ENCODE results near the gene NHS. TPM values are rescaled to one million over a fixed set of nuclear protein-coding genes. Genes with fewer than 3 reads are reported as not detected.

The NHS gene
- total and polyA plus RNA-seq, 8 donors = 0.19 to 1.7 (median 0.54) TPM

GRCh38 chrX:17397074-17397473, 22.1 kb downstream of the NHS start:
- no peak for DNase-seq
- H3K36me3 ChIP-seq = no peaks in the 10 kb centered on the region
- H3K4me1 ChIP-seq = no peaks in the 10 kb centered on the region
- intact Hi-C loops (cut with DNase I) = no loop called here
- no peaks in the 10 kb centered on the region for H3K27me3 ChIP-seq
- TF ChIP-seq CTCF (IDR thresholded peaks at IDR 0.05) = no peak
- 75 to 81% methylated on average over 2 of the region's 2 CpGs for WGBS, 2 donors
- H3K27ac ChIP-seq = no peak overlapping the region
- FAIRE-seq = no peak
- no peaks in the 10 kb centered on the region for H3K9me3 ChIP-seq
- no peak for ATAC-seq
- H3K4me3 ChIP-seq = no peak overlapping the region

DNA sequence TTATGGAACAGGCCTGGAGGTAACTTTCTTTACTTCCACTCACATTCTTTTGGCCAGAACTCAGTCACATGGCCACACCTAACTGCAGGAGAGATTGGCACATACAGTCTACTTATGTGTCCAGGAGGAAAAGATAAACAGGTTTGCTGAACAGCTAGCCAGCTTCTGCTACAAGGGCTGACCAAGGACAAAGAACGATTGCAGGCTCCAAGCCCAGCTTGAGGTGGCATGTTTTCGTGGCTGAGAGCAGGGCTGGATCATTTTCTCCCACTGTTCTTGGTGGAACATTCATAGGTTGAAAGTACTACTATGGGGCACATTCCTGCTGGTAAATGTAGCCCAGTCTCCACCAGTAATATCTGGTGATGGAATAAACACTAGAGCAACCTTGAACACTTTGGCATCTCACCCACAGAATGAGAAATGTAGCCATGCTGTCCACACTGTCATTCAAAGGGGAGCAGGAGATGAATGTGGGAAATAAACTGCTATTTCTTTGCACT, 28.2 kb downstream of the NHS start:
- FAIRE-seq = no peak
- intact Hi-C loops (cut with DNase I) = no loop called here

DNA sequence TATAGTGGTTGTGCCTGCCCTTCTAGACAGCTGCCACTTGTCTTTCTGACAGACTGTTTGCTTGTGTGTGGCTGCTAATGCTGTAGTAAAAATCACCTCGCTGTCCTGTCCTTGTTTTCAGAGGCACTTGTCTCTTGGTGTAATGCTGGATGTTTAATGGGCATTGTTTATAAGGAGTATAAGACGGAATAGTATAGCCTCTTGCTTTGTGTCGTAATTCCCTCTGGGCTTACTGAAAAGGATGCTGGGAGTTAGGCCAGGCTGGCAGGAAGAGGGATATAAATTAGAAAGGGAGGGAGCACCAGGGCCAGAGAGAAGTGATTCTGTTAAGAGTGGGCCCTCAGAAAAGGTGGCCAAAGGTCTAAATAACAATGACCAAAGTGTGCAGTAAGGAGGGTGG, 29.0 kb downstream of the NHS start:
- Histone ChIP-seq H3K4me3 (no peak overlapping the region), H3K27me3 (no peaks in the 10 kb centered on the region), H3K36me3 (no peaks in the 10 kb centered on the region), H3K9me3 (no peaks in the 10 kb centered on the region), H3K27ac (no peak overlapping the region), H3K4me1 (no peaks in the 10 kb centered on the region)
- ATAC-seq (no peak), FAIRE-seq (no peak), DNase-seq (no peak)
- 66 to 76% methylated on average over 3 of the region's 3 CpGs for WGBS, 2 donors
- intact Hi-C loops (cut with DNase I) = no loop called here
- TF ChIP-seq CTCF (IDR thresholded peaks at IDR 0.05) = no peak

More for the DNA sequence above, 28.2 kb downstream of the NHS start:
- Histone ChIP-seq H3K4me1 (no peaks in the 10 kb centered on the region), H3K27me3 (no peaks in the 10 kb centered on the region), H3K9me3 (no peaks in the 10 kb centered on the region), H3K36me3 (no peaks in the 10 kb centered on the region), H3K27ac (peak overlapping the region in 1 of 4 donors; percentile 6), H3K4me3 (no peak overlapping the region)
- ATAC-seq = peak; percentile 55 to 93 (median 78)
- DNase-seq = peak in 3 of 6 donors; percentile 8 to 27 (median 16)
- 16 to 21% methylated on average over 2 of the region's 2 CpGs for WGBS, 2 donors
- TF ChIP-seq CTCF (IDR thresholded peaks at IDR 0.05) = no peak

DNA sequence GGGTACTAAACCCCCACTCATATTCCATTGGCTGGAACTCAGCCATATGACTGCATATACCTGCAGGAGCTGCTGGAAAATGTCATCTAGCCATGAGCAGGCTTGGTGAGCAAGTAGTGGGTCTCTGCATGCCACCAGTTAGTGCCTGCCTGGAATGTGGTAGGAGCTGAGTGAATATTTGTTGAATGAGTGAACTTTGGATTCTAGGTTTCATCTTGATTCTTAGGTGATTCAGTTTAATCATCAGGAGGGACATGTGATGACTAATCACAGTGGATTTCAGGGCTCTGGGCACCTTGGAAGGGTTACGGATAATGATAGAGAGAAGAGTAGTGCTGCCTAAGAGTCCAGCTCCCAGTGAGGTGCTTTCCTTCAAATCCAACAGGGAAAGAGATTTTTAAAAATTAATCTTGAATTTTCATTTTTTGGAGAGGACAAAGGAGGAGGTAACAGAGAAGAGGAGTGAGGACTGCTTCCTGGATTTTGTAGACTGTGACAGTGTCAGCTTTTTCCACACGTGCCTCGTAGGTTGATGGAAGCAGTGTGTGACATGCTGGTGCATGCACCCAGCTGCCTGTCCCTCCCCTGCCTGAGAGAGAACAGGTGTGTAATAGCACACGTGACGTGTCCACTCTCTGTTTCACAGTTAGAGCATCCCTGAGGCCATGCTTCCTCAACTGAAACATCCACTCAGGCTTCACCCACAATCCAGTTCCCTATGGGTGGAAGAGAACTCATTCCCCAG, 30.4 kb downstream of the NHS start:
- intact Hi-C loops (cut with DNase I) = no loop called here
- ATAC-seq (peak in 1 of 4 donors; percentile 10), DNase-seq (no peak), FAIRE-seq (no peak)
- no peak overlapping the region for H3K4me3 ChIP-seq
- TF ChIP-seq CTCF (IDR thresholded peaks at IDR 0.05) = no peak
- H3K27ac ChIP-seq = no peak overlapping the region
- no peaks in the 10 kb centered on the region for H3K4me1 ChIP-seq
- WGBS, 2 donors = 61 to 76% methylated on average over 5 of the region's 5 CpGs
- no peaks in the 10 kb centered on the region for H3K27me3 ChIP-seq
- H3K9me3 ChIP-seq = no peaks in the 10 kb centered on the region
- H3K36me3 ChIP-seq = no peaks in the 10 kb centered on the region

All from pancreas (tissue), 10 donors.